HepG2 (cell line): Measurements from ENCODE around the gene SNAP25. TPM values are rescaled to one million over a fixed set of nuclear protein-coding genes. Genes with fewer than 3 reads are reported as not detected.

Source experiments
- ASH2L ChIP-seq: fragments of 300-600, 200-600 bp; sonication (generic); IDR thresholded peaks from 2 replicates; pipeline ENCODE4 v1.7.0; 2017; ENCODE audit warnings: low read depth, mild to moderate bottlenecking, moderate library complexity, mixed read lengths, low read length; ENCODE audit not compliant: insufficient read length
- BRCA1 ChIP-seq: sonication (generic); formaldehyde crosslinking; IDR thresholded peaks from 2 replicates; pipeline ENCODE4 v1.4.0; 2020; ENCODE audit warnings: missing genetic modification reagents
- CREBL2 ChIP-seq: sonication (generic); formaldehyde crosslinking; IDR thresholded peaks from 2 replicates; pipeline ENCODE4 v1.8.1; 2023; ENCODE audit warnings: missing genetic modification reagents, mild to moderate bottlenecking, borderline replicate concordance
- FLYWCH1 ChIP-seq: sonication (generic); formaldehyde crosslinking; IDR thresholded peaks from 2 replicates; pipeline ENCODE4 v1.8.1; 2023; ENCODE audit warnings: mild to moderate bottlenecking, missing genetic modification reagents
- GTF2F1 ChIP-seq: fragments of 150-350 bp; IDR thresholded peaks from 2 replicates; pipeline ENCODE4 v1.6.1; 2014; ENCODE audit warnings: low read length
- ISL2 ChIP-seq: sonication (generic); formaldehyde crosslinking; IDR thresholded peaks from 2 replicates; pipeline ENCODE4 v1.5.0; 2020; ENCODE audit warnings: missing genetic modification reagents
- KAT7 ChIP-seq: IDR thresholded peaks from 2 replicates; pipeline ENCODE4 v1.6.1; 2018; ENCODE audit warnings: borderline replicate concordance, missing compliant biosample characterization
- KDM2A ChIP-seq: sonication (generic); formaldehyde crosslinking; IDR thresholded peaks from 2 replicates; pipeline ENCODE4 v1.4.0; 2020; ENCODE audit warnings: low read depth, missing genetic modification reagents, borderline replicate concordance
- LBX2 ChIP-seq: sonication (generic); formaldehyde crosslinking; IDR thresholded peaks from 2 replicates; pipeline ENCODE4 v1.5.0; 2020; ENCODE audit warnings: missing genetic modification reagents, mild to moderate bottlenecking, borderline replicate concordance
- MNT ChIP-seq: fragments of 450-650 bp; IDR thresholded peaks from 2 replicates; pipeline ENCODE4 v1.6.1; 2016
- NFIC ChIP-seq: IDR thresholded peaks from 2 replicates; pipeline ENCODE4 v1.6.1; 2012; ENCODE audit warnings: mild to moderate bottlenecking, low read length, inconsistent platforms
- REXO4 ChIP-seq: sonication (generic); formaldehyde crosslinking; IDR thresholded peaks from 2 replicates; pipeline ENCODE4 v1.8.0; 2022; ENCODE audit warnings: missing genetic modification reagents, mild to moderate bottlenecking, borderline replicate concordance
- SMC3 ChIP-seq: IDR thresholded peaks from 2 replicates; pipeline ENCODE4 v1.6.1; 2011; ENCODE audit warnings: low read length, improper control_type of control experiment
- STAT6 ChIP-seq: sonication (generic); formaldehyde crosslinking; IDR thresholded peaks from 2 replicates; pipeline ENCODE4 v1.4.0; 2020; ENCODE audit warnings: missing genetic modification reagents, mild to moderate bottlenecking, borderline replicate concordance
- TGIF2 ChIP-seq: IDR thresholded peaks from 2 replicates; pipeline ENCODE4 v1.6.1; 2016; ENCODE audit warnings: control low read depth, missing compliant biosample characterization
- THAP8 ChIP-seq: sonication (generic); formaldehyde crosslinking; IDR thresholded peaks from 2 replicates; pipeline ENCODE4 v1.5.1; 2020; ENCODE audit warnings: missing genetic modification reagents, mild to moderate bottlenecking, borderline replicate concordance
- ZBTB43 ChIP-seq: sonication (generic); formaldehyde crosslinking; conservative IDR thresholded peaks from 2 replicates; pipeline ENCODE4 v1.4.0; 2020; ENCODE audit warnings: missing genetic modification reagents
- ZBTB7A ChIP-seq: sonication (generic); formaldehyde crosslinking; IDR thresholded peaks from 2 replicates; pipeline ENCODE4 v1.8.0; 2022; ENCODE audit warnings: mild to moderate bottlenecking, missing genetic modification reagents
- ZNF124 ChIP-seq: sonication (generic); formaldehyde crosslinking; IDR thresholded peaks from 2 replicates; pipeline ENCODE4 v1.4.0; 2020; ENCODE audit warnings: missing genetic modification reagents
- ZNF550 ChIP-seq: sonication (generic); formaldehyde crosslinking; IDR thresholded peaks from 2 replicates; pipeline ENCODE4 v1.4.0; 2020; ENCODE audit warnings: mild to moderate bottlenecking, missing genetic modification reagents, borderline replicate concordance
- ZNF776 ChIP-seq: sonication (generic); formaldehyde crosslinking; IDR thresholded peaks from 2 replicates; pipeline ENCODE4 v1.4.0; 2020; ENCODE audit warnings: mild to moderate bottlenecking, missing genetic modification reagents
- ZNF777 ChIP-seq: sonication (generic); formaldehyde crosslinking; IDR thresholded peaks from 2 replicates; pipeline ENCODE4 v1.4.0; 2020; ENCODE audit warnings: missing genetic modification reagents
- ZSCAN30 ChIP-seq: sonication (generic); formaldehyde crosslinking; IDR thresholded peaks from 2 replicates; pipeline ENCODE4 v1.5.0; 2020; ENCODE audit warnings: mild to moderate bottlenecking, missing genetic modification reagents
- polyA plus RNA-seq, 8 experiments: library from polyadenylated mRNA; depleted of rRNA in 3 of 8; stranded (reverse) in 7 of 8; unstranded in 1 of 8; fragments of >200 nt; fragmentation: Illumina TruSeq in 4 of 8; extraction: Trizol in 4 of 8; gene quantifications; 2 replicates each; pipeline versions ENCODE4 v1.2.1 to v1.2.3, GENCODE V29; 2011 to 2016; ENCODE audit warnings: low read depth in 4 of 8, missing spikeins in 1 of 8, mixed read lengths in 1 of 8; ENCODE audit not compliant: insufficient read depth in 1 of 8
- total RNA-seq, 5 experiments: library from RNA; depleted of rRNA; stranded (reverse); fragments of >200 nt; fragmentation: Illumina TruSeq; extraction: Trizol; gene quantifications; 2 replicates each; pipeline ENCODE4 v1.2.3, GENCODE V29; 2016; ENCODE audit warnings: low read depth in 1 of 5

SNAP25 gene
- total and polyA plus RNA-seq, 2 of the 13 experiments (the other 11 are each of a cell fraction or from before 2014, with no cell fraction given), result not detected

- no peak for TF ChIP-seq ZSCAN30
- TF ChIP-seq ZNF124 (CRISPR knock-in tag), result peak; percentile 98
- no peak for TF ChIP-seq THAP8 (CRISPR knock-in tag)
- TF ChIP-seq GTF2F1, result no peak
- TF ChIP-seq ASH2L, result peak; percentile 68
- TF ChIP-seq ZBTB7A (CRISPR knock-in tag), result no peak; the same call in 1 of the 2 replicates
- TF ChIP-seq CREBL2 (CRISPR knock-in tag), result no peak
- TF ChIP-seq NFIC, result peak; percentile 94
- TF ChIP-seq KAT7, result no peak
- TF ChIP-seq TGIF2, result no peak; the same call in 1 of the 2 replicates
- no peak for TF ChIP-seq FLYWCH1 (CRISPR knock-in tag)
- TF ChIP-seq ZNF776, result no peak
- peak; percentile 18; the same call in 1 of the 2 replicates for TF ChIP-seq SMC3
- TF ChIP-seq ZNF550 (CRISPR knock-in tag), result no peak
- TF ChIP-seq ISL2 (CRISPR knock-in tag), result peak; percentile 98
- no peak for TF ChIP-seq LBX2 (CRISPR knock-in tag)
- TF ChIP-seq BRCA1 (CRISPR knock-in tag), result peak; percentile 51; the same call in 1 of the 2 replicates
- peak; percentile 77 for TF ChIP-seq STAT6 (CRISPR knock-in tag)
- TF ChIP-seq REXO4 (CRISPR knock-in tag), result 0 out of 2 replicates have a peak, but pooled peaks have one; percentile 38
- no peak for TF ChIP-seq ZNF777 (CRISPR knock-in tag)
- peak; percentile 81; the same call in 1 of the 2 replicates for TF ChIP-seq ZBTB43
- TF ChIP-seq MNT, result no peak
- TF ChIP-seq KDM2A, result peak; percentile 38; the same call in 1 of the 2 replicates
Measured at GRCh38 chr20:10263385-10264165, 44.9 kb downstream of the SNAP25 start (continued).
